IPS-15b (cell line): ENCODE data around the gene TEX2.

Source experiments
- H3K27me3 ChIP-seq: one replicate; pipeline ENCODE4 v1.6.1; 2013; ENCODE audit warnings: low read length; ENCODE audit not compliant: control insufficient read depth, insufficient read depth
- H3K36me3 ChIP-seq: one replicate; pipeline ENCODE4 v1.6.1; 2013; ENCODE audit warnings: low read length; ENCODE audit not compliant: control insufficient read depth, insufficient read depth
- H3K4me1 ChIP-seq: one replicate; pipeline ENCODE4 v1.6.1; 2013; ENCODE audit warnings: mild to moderate bottlenecking, low read length; ENCODE audit not compliant: control insufficient read depth, insufficient read depth
- H3K4me3 ChIP-seq: one replicate; pipeline ENCODE4 v1.5.1; 2013; ENCODE audit warnings: low read depth, low read length
- H3K9ac ChIP-seq: one replicate; pipeline ENCODE4 v1.6.1; 2013; ENCODE audit warnings: low read depth, mild to moderate bottlenecking, low read length
- H3K9me3 ChIP-seq: one replicate; pipeline ENCODE4 v1.6.1; 2013; ENCODE audit warnings: mild to moderate bottlenecking, low read length; ENCODE audit not compliant: control insufficient read depth, insufficient read depth

The TEX2 gene

DNA sequence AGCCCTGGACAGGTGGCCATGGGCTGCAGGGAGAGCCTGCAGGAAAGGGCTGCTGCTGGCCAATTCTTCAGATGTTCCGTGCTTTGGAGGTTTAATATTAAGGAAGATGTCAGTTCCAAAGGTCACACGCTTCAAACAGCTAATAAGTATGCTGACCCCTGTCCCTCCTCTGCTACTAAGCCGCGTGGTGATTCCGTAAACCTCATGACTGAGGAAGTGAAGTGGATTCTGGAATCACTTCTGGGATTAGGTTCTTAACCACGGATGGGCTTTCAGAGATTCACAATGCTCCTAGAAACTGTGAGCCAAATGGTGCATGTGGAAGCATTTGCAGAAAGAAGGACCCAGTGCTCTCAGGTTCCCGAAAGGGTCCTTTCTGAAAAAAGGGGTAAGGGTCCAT is 104.7 kb downstream of the TEX2 start:
- Histone ChIP-seq H3K9me3 (no peaks in the 10 kb centered on the region), H3K4me3 (no peak overlapping the region), H3K27me3 (no peaks in the 10 kb centered on the region), H3K9ac (no peak overlapping the region), H3K4me1 (peaks cover 7% of the 10 kb centered on the region), H3K36me3 (no peaks in the 10 kb centered on the region)

DNA sequence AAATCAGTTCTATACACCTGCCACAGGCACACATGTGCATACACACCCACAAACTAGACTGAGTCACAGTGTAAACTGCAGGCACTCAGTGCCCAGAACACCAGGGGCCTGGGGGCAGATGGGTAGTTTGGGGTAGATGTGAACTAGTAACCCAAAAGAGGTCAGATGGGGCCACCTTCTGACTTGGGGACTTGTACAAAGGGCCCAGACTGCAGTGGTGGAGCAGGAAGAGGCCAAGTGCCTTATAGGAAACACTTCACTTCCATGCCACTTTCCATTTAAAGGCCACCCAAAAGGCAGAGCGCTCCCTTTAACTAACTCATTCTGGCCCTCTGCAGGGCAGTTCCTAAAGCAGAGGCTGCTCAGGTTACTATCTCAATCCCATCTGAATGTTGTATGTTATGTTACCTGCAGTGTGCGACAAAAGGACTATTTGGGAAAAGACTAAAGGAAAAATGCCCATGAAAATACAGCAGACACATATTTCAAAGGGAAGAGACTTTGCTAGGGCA is 105.3 kb downstream of the TEX2 start:
- no peaks in the 10 kb centered on the region for H3K36me3 ChIP-seq
- H3K9me3 ChIP-seq = no peaks in the 10 kb centered on the region
- no peak overlapping the region for H3K4me3 ChIP-seq
- H3K27me3 ChIP-seq = no peaks in the 10 kb centered on the region
- H3K4me1 ChIP-seq = peaks cover 7% of the 10 kb centered on the region
- no peak overlapping the region for H3K9ac ChIP-seq

DNA sequence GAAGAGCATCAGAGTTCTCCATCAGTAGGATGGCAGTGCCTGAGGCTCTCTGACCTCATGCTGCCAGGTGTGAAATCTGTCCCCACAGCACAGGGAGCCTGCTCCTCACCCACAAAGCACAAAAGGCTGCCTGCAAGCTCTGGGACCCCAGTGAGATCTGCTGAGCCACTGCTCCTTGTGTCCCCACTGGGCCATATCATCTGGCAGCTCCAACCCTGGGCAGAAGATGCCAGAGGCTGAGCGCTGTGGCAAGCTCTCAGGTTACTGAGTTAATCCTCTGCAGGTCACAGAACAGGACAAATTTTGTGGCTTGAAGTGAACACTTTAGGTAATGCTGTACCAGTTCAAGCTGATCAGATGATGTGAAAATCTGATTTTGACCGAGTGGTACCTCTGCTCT is 106.4 kb downstream of the TEX2 start:
- Histone ChIP-seq H3K27me3 (no peaks in the 10 kb centered on the region), H3K9ac (no peak overlapping the region), H3K4me3 (no peak overlapping the region), H3K9me3 (no peaks in the 10 kb centered on the region), H3K4me1 (peaks cover 7% of the 10 kb centered on the region), H3K36me3 (no peaks in the 10 kb centered on the region)

GRCh38 chr17:64155751-64156544 is 107.1 kb downstream of the TEX2 start:
- H3K4me3 ChIP-seq = no peak overlapping the region

DNA sequence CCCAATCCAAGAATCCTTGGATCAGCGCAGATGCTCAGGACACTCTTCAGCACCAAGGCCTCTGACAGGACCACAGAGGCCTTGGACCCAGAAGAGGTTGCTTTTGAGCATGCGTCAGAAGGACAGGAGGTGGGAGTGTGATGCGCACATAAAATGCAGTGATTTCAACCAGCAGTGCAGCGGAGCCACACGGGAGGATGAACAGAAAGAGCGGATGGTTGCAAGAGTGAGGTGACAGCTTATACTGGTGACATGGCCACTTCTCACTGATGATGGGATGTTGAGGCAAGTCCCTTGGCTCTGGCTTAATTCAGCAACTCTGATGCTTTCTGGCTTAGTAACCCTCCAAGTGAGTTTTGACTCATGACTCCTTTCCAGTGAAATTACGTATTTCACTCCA is 107.9 kb downstream of the TEX2 start:
- Histone ChIP-seq H3K36me3 (no peaks in the 10 kb centered on the region), H3K4me1 (peaks cover 7% of the 10 kb centered on the region), H3K9ac (no peak overlapping the region), H3K27me3 (no peaks in the 10 kb centered on the region), H3K4me3 (no peak overlapping the region), H3K9me3 (no peaks in the 10 kb centered on the region)

More at GRCh38 chr17:64155751-64156544, 107.1 kb downstream of the TEX2 start:
- no peaks in the 10 kb centered on the region for H3K27me3 ChIP-seq
- no peaks in the 10 kb centered on the region for H3K36me3 ChIP-seq
- peaks cover 7% of the 10 kb centered on the region for H3K4me1 ChIP-seq
- no peak overlapping the region for H3K9ac ChIP-seq
- no peaks in the 10 kb centered on the region for H3K9me3 ChIP-seq

GRCh38 chr17:64154717-64155116 is 108.3 kb downstream of the TEX2 start:
- Histone ChIP-seq H3K36me3 (no peaks in the 10 kb centered on the region), H3K4me3 (no peak overlapping the region), H3K9ac (no peak overlapping the region)

DNA sequence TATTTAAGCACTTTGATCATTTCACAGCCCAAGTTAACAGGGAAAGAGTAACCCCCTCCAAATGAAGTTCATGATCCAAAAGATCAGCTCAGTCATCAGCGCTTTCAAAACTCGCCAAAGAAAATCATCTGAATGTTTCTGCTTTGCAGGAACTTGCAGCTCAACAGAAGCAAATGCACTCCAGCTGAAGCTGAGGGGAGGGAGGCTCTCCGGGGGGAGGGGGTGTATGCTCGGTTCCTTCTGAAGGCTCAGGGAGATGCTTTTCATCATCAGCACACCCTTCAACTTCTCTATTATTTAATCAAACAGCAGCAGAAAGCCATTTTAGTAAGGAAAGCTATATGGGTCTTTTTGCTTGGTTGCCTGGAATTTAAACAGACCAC is 108.8 kb downstream of the TEX2 start:
- Histone ChIP-seq H3K4me3 (no peak overlapping the region), H3K9me3 (no peaks in the 10 kb centered on the region), H3K9ac (no peak overlapping the region), H3K27me3 (no peaks in the 10 kb centered on the region), H3K36me3 (no peaks in the 10 kb centered on the region), H3K4me1 (peaks cover 7% of the 10 kb centered on the region)

More at GRCh38 chr17:64154717-64155116, 108.3 kb downstream of the TEX2 start:
- Histone ChIP-seq H3K9me3 (no peaks in the 10 kb centered on the region), H3K27me3 (no peaks in the 10 kb centered on the region), H3K4me1 (peaks cover 7% of the 10 kb centered on the region)

DNA sequence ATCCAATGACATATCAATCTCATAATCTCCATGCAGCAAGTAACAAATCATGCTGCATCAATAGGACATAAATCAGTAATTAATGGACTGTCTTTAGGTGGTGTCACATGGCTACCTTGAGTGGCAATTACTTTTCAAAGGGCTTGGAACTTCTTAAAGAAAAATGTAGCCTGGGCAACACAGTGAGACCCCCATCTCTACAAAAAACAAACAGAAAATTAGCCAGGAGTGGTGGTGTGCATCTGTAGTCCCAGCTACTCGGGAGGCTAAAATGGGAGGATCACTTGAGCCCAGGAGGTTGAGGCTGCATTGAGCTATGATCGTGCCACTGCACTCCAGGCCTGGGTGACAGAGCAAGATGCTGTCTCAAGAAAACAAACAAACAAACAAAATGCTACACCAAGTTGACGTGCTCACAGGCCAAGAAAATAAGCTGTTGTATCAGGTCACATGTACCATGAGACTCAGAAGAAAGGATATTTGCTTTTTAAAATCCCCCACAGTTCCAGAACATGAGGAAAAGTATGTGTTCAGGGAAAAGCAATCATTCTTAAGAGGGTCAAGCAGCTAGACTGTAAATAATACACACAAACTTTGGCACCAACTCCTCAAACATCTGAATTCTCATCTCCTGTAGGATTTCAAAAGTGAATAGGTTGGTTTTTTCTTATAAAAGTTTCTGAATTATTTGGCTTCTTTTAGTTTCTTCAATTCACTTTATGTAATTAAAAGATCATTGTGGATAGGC is 109.3 kb downstream of the TEX2 start:
- Histone ChIP-seq H3K27me3 (no peaks in the 10 kb centered on the region), H3K4me3 (no peak overlapping the region), H3K9me3 (no peaks in the 10 kb centered on the region), H3K9ac (no peak overlapping the region), H3K4me1 (peaks cover 7% of the 10 kb centered on the region), H3K36me3 (no peaks in the 10 kb centered on the region)

DNA sequence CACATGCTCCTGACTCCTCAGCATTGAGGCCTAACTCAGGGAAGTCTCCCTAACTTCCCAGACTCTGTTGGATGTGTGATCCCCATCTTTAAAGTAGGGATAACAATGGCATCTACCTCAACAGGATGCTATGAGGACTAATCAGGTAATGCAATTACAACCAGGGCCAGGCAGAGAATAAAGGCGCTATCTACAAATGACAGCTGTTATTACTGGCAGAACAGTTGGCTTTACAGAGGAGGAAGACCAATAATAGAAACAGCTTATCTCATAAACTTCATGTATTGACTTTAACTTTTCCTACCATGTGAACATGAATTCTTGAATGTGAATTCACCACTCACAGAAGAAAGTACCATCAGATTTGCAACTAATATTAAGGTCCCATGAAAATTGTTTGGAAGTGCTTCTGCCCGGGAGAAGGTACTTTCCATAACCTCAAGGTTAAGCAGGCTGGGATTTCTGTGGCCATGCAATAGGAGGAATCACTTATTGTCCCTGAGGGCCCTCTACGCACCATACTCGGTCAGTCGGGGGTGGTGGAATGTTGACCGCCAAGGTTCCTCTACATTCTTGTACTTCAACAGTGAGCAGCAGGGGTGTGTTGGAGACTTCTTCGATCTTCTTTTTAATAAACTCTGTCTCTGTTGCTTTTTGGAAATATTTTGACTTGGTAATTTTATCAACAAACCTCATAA is 110.5 kb downstream of the TEX2 start:
- no peaks in the 10 kb centered on the region for H3K27me3 ChIP-seq
- H3K4me3 ChIP-seq = no peak overlapping the region
- H3K9ac ChIP-seq = no peak overlapping the region
- H3K9me3 ChIP-seq = no peaks in the 10 kb centered on the region
- peaks cover under 1% of the 10 kb centered on the region for H3K4me1 ChIP-seq
- no peaks in the 10 kb centered on the region for H3K36me3 ChIP-seq

DNA sequence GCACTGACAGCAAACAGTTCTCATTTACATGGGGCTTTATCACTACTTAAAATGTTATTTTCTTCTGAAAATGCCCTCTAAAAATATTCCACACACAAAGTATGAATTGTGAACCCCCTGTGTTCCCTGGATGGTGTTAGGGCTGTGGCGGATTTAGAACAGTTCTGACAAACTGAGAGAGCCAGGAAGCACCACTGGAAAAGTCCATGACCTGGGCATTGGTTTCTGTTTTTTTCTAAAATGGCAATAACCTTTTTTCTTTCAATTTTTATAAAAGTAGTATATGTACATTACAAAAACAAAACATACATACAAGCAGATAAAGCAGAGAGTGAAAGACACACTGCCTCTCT is 112.1 kb downstream of the TEX2 start:
- no peak overlapping the region for H3K9ac ChIP-seq

DNA sequence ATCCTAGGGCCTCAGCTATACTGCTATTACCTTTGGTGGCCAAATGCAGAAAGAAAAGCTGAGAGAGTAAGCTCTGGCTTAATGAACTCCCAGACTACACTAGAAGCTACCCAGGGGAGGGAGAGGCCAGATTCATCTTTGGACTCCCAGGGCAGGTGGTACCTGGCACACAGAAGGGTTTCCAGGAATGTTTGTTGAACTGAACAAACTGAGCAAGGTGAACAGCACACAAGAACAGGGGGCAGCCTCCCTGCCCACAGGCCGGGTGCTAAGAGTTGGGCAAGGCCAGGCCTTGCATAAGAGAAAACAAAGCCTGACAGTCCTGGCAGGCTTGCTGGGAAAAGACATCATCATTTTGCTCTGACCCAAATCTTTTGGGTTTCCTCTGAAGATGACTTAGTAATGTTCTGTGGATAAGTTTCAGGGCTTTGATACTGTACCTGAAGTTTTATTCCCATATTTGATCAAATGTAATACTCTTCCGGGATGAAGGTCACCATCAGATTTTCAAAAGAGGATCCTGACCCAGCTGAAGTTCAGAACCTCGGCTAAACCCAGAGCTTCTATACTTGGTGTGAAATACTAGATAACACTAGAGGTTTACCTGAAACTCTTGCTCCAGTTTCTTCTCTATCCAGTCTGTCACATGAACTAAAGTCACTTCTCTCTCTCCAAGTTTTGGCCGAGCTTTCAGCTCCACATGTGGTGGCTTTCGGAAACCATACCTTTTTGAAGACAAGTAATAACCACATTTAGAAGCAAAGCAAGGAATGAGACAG is 112.6 kb downstream of the TEX2 start:
- Histone ChIP-seq H3K9me3 (no peaks in the 10 kb centered on the region), H3K4me1 (peaks cover 7% of the 10 kb centered on the region), H3K9ac (no peak overlapping the region), H3K4me3 (no peak overlapping the region), H3K27me3 (no peaks in the 10 kb centered on the region), H3K36me3 (peaks cover 9% of the 10 kb centered on the region)

More for the DNA sequence above, 112.1 kb downstream of the TEX2 start:
- H3K4me3 ChIP-seq = no peak overlapping the region
- H3K27me3 ChIP-seq = no peaks in the 10 kb centered on the region
- H3K9me3 ChIP-seq = no peaks in the 10 kb centered on the region
- peaks cover 7% of the 10 kb centered on the region for H3K4me1 ChIP-seq
- peaks cover 8% of the 10 kb centered on the region for H3K36me3 ChIP-seq
